ENCODE measurements around the gene CBARP. TPM values are rescaled to one million over a fixed set of nuclear protein-coding genes. Genes with fewer than 3 reads are reported as not detected.

CBARP gene
- total and polyA plus RNA-seq, 9 of the 15 experiments (the other 6 are each of a cell fraction or from before 2014, with no cell fraction given), result 0.03 to 8.9 (median 1.2) TPM; not detected in 1

DNA sequence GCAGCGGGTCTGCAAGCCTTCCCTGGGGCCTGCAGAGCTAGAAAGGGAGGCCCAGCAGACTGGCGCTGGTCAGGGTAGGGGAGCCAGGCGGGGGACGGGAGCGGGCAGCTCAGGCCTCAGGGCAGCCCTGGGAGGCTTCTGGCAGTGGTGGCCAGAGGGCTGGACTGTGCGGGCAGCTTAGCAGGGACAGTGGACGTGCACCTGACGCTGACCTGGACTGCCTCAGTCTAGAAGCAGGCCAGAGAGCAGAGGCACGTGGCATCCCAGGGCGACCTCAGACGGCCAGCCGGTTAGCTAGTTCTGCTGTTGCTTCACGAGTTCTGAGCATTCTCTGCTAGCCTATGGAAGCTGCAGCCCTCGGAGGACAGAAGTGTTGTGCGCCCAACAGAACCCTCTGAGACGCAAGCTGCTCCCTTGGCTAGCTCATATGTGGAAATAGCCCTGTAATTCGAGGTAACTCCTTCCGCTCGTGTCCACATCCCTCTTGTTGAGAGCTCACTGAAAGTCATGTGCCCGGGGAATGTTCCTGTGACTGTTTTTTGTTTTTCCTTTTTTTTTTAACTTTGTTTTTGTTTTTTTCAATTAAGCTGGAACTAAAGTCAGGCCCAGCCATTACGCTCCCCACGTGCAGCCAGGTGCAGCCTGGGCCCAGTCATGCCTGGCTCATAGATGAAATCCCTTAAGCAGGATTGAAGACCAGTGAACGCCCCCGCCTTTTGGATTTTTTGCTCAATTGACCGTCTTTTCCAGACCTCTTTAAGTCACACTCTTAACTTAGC is 35.6 kb upstream of the CBARP start:
- H3K4me2 ChIP-seq (ENCODE audit: insufficient read depth, low read length), result peak overlapping the region; percentile 93
- no TSS peak for BruUV-seq (replicated peaks)
- TF ChIP-seq PBX2 (CRISPR knock-in tag; IDR thresholded peaks at IDR 0.05; ENCODE audit: low read depth), result no peak
- 0 out of 2 replicates have a peak, but pooled peaks have one; percentile 4 for TF ChIP-seq PBX2 (tag; conservative IDR thresholded peaks at IDR 0.05; ENCODE audit: low read depth)
- TF ChIP-seq ZNF134 (CRISPR knock-in tag; conservative IDR thresholded peaks at IDR 0.05), result no peak
- TF ChIP-seq GATA2 (CRISPR knock-in tag; IDR thresholded peaks at IDR 0.05), result no peak
- 0 out of 2 replicates have a peak, but pooled peaks have one; percentile 14 for TF ChIP-seq MYNN (IDR thresholded peaks at IDR 0.05)
- no peak for TF ChIP-seq MYNN (CRISPR knock-in tag; IDR thresholded peaks at IDR 0.05)
- TF ChIP-seq, protein P1, sequence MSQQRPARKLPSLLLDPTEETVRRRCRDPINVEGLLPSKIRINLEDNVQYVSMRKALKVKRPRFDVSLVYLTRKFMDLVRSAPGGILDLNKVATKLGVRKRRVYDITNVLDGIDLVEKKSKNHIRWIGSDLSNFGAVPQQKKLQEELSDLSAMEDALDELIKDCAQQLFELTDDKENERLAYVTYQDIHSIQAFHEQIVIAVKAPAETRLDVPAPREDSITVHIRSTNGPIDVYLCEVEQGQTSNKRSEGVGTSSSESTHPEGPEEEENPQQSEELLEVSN (IDR thresholded peaks at IDR 0.05; ENCODE audit: borderline replicate concordance in 1 of 2, extremely low read depth in 1 of 2, insufficient read depth in 1 of 2, insufficient read length in 1 of 2, low read depth in 1 of 2, low read length in 1 of 2, poor library complexity in 1 of 2, severe bottlenecking in 1 of 2), result peak; percentile 41 to 76
- 0 out of 2 replicates have a peak, but pooled peaks have one; percentile 19 for TF ChIP-seq CEBPB (tag; IDR thresholded peaks at IDR 0.05)
- TF ChIP-seq SP2 (IDR thresholded peaks at IDR 0.05; ENCODE audit: extremely low read depth, low read depth, low read length, poor library complexity, severe bottlenecking), result no peak
- no peak for TF ChIP-seq RFX7 (CRISPR knock-in tag; IDR thresholded peaks at IDR 0.05)
- TF ChIP-seq MTA3 (IDR thresholded peaks at IDR 0.05; ENCODE audit: borderline replicate concordance), result peak; percentile 23; the same call in 1 of the 2 replicates
- no peak for TF ChIP-seq NRF1 (conservative IDR thresholded peaks at IDR 0.05 in 1 of 2, IDR thresholded peaks at IDR 0.05 in 1 of 2)
- TF ChIP-seq ZNF175 (CRISPR knock-in tag; IDR thresholded peaks at IDR 0.05; ENCODE audit: low read depth), result 0 out of 2 replicates have a peak, but pooled peaks have one; percentile 13
- TF ChIP-seq ELF1 (tag; IDR thresholded peaks at IDR 0.05), result no peak
- TF ChIP-seq ZNF57 (CRISPR knock-in tag; IDR thresholded peaks at IDR 0.05), result peak; percentile 70; the same call in 1 of the 2 replicates
- no peak for TF ChIP-seq EWSR1 (IDR thresholded peaks at IDR 0.05; ENCODE audit: borderline replicate concordance, low read depth, partially characterized antibody)
- TF ChIP-seq L3MBTL2 (IDR thresholded peaks at IDR 0.05), result peak; percentile 42; the same call in 1 of the 2 replicates
- no peak for TF ChIP-seq HSF4 (CRISPR knock-in tag; IDR thresholded peaks at IDR 0.05; ENCODE audit: borderline replicate concordance)

More for the DNA sequence above, 35.6 kb upstream of the CBARP start:
- Histone ChIP-seq H3K27ac (ENCODE audit: extremely low read depth, low read depth, low read length) (peak overlapping the region; percentile 92), H2AFZ (ENCODE audit: low read depth, low read length) (no peak overlapping the region), H3K79me2 (ENCODE audit: control insufficient read depth, insufficient read depth, low read length) (peaks cover 78% of the 10 kb centered on the region), H3K9me1 (ENCODE audit: control insufficient read depth, insufficient read depth, low read length) (no peaks in the 10 kb centered on the region), H3K4me3 (peak overlapping the region; percentile 68), H3K9me3 (replicated peaks; ENCODE audit: control insufficient read depth, insufficient read depth, low read depth, low read length) (no peaks in the 10 kb centered on the region), H3K36me3 (ENCODE audit: control insufficient read depth, insufficient read depth, low read length) (peaks cover 71% of the 10 kb centered on the region), H4K20me1 (replicated peaks; ENCODE audit: control insufficient read depth, insufficient read depth, low read length) (peaks cover 26% of the 10 kb centered on the region), H3K27me3 (ENCODE audit: control insufficient read depth in 2 of 2, insufficient read depth in 2 of 2, low read length in 2 of 2) (no peaks in the 10 kb centered on the region), H3K9ac (ENCODE audit: insufficient read depth in 1 of 2, low read depth in 2 of 2, low read length in 2 of 2) (peak overlapping the region; percentile 90 to 92), H3K4me1 (replicated peaks in 1 of 2; ENCODE audit: control insufficient read depth in 2 of 2, insufficient read depth in 2 of 2, low read length in 2 of 2) (peaks cover 62 to 92% of the 10 kb centered on the region in 2 experiments)
- CTCF ChIA-PET (ENCODE audit: low intra/inter-chr PET ratio), result no interaction called here
- in situ Hi-C loops (cut with MboI), result no loop called here
- ATAC-seq, result no peak
- 63% methylated on average over 25 of the region's 25 CpGs for WGBS (ENCODE audit: insufficient coverage, low coverage, missing lambda C conversion rate)
- peak in 1 of 4 experiments; percentile 39 for DNase-seq (ENCODE audit: extremely low read depth in 1 of 4, low spot score in 3 of 4)
- intact Hi-C loops (cut with micrococcal nuclease), result loop anchor here (10.0 kb wide), 1 partner anchor 171 kb away; no protein-coding TSS in a partner anchor
- FAIRE-seq, result peak; percentile 29
- POLR2A ChIA-PET, result interaction anchor here (0.6 to 2.8 kb wide), 13 partner anchors 9 to 474 kb away, joined by 3 to 14 read pairs (median 3); no protein-coding TSS in a partner anchor

All from K562 (cell line).